LNCaP clone FGC (cell line): ENCODE results near the gene FRMD4A.

Experiments used
- DNase-seq: peaks from one replicate; pipeline ENCODE4 v3.0.0-alpha.2; 2011; ENCODE audit warnings: low read depth
- H3K4me3 ChIP-seq: 2 replicates; pipeline ENCODE4 v1.5.1; 2011; ENCODE audit warnings: mild to moderate bottlenecking, low read depth, low read length, control low read depth
- TF ChIP-seq, protein P1 (sequence below): IDR thresholded peaks from 2 replicates; pipeline ENCODE4 v1.5.1; 2012; ENCODE audit warnings: mild to moderate bottlenecking; ENCODE audit not compliant: control insufficient read depth, insufficient read depth; ENCODE audit errors: extremely low read depth

FRMD4A gene

DNA sequence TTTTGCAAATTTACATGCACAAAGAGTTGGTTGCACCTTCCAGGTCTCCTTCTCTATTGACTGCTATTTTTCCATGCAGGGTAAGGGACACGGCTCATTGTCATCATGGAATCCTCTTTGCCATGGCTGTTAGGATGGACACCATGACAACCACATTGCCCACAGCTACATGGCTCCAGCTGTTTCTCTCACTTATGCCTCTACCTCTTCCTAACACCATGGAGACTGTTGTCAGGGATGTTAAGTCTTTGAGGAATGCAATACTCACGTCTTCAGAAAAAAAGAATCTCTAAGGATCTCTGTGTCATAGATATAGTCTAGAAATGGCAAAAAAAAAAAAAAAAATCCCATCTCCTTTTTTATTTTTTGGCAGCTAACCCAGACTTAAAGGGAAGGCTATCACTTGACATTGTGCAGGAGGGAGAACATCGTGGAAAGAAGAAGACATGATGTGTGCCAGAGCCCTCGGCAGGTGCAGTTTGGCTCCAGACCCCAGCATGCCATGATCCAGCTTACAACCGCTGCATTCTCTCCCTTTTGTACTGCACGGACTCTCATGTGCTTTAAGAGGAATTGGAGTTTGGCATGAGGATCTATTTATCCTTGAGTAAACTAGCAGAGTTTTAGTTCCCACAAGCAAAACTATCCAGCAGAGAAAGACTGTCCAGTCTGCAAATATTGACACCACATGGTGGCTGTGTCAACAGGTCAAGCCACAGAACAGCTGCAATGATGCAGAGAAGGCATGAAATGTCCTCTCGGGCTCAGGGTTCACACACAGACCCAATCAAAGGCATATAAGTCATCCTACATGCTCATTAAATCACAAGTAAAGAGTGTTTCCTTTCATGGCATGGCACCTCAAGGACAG is 70.8 kb downstream of the FRMD4A start:
- peak; percentile 86 for DNase-seq
- no peak overlapping the region for H3K4me3 ChIP-seq
- TF ChIP-seq, protein P1, sequence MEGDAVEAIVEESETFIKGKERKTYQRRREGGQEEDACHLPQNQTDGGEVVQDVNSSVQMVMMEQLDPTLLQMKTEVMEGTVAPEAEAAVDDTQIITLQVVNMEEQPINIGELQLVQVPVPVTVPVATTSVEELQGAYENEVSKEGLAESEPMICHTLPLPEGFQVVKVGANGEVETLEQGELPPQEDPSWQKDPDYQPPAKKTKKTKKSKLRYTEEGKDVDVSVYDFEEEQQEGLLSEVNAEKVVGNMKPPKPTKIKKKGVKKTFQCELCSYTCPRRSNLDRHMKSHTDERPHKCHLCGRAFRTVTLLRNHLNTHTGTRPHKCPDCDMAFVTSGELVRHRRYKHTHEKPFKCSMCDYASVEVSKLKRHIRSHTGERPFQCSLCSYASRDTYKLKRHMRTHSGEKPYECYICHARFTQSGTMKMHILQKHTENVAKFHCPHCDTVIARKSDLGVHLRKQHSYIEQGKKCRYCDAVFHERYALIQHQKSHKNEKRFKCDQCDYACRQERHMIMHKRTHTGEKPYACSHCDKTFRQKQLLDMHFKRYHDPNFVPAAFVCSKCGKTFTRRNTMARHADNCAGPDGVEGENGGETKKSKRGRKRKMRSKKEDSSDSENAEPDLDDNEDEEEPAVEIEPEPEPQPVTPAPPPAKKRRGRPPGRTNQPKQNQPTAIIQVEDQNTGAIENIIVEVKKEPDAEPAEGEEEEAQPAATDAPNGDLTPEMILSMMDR, result no peak

DNA sequence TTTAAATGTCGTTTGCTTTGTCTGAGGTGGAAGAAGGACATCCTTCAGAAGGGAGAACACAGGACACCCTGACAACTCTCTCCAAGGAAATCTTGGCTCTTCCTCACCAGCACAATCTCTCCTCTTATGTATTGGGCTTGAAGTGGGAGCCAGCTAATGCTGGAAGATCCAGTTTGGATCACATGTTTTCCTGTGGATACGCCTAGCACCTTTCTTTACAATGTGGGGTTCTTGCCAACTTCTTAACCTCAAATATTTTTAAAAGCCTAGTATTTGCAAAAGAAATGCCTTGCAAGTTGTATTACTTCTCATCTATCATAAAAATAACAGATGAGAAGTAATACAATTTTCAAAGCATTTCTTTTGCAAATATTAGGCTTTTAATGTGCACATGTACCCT is 76.4 kb downstream of the FRMD4A start:
- TF ChIP-seq, protein P1, result no peak
- no peak overlapping the region for H3K4me3 ChIP-seq
- peak; percentile 63 for DNase-seq

- DNase-seq, result no peak
Observed at GRCh38 chr10:14253711-14254110, 77.0 kb downstream of the FRMD4A start.

GRCh38 chr10:14253079-14253478 is 77.6 kb downstream of the FRMD4A start:
- TF ChIP-seq, protein P1, result no peak
- no peak for DNase-seq
- no peak overlapping the region for H3K4me3 ChIP-seq

More at GRCh38 chr10:14253711-14254110, 77.0 kb downstream of the FRMD4A start:
- H3K4me3 ChIP-seq, result no peak overlapping the region
- TF ChIP-seq, protein P1, result no peak

GRCh38 chr10:14250496-14251076 is 80.1 kb downstream of the FRMD4A start:
- DNase-seq, result no peak
- TF ChIP-seq, protein P1, result no peak
- no peak overlapping the region for H3K4me3 ChIP-seq

GRCh38 chr10:14247377-14248116 is 83.2 kb downstream of the FRMD4A start:
- no peak for DNase-seq
- H3K4me3 ChIP-seq, result no peak overlapping the region
- TF ChIP-seq, protein P1, result no peak
